OCI-LY7 (cell line): Measurements from ENCODE around the gene EFCAB11. TPM values are rescaled to one million over a fixed set of nuclear protein-coding genes. Genes with fewer than 3 reads are reported as not detected.

Experiments used
- BruUV-seq: library from RNA; stranded (reverse); fragments of 400-500 nt; replicated peaks from 2 replicates; lab custom pipeline; 2021; lab: Mats Ljungman, UMichigan
- CTCF ChIA-PET: fragments of 300-600 bp; sonication (Branson Sonifier 250); formaldehyde crosslinking; loops from one replicate; lab custom pipeline; 2022; ENCODE audit warnings: antibody characterized with exemption; ENCODE audit not compliant: unreplicated experiment; lab: Charles Lee
- POLR2A ChIA-PET: fragments of 300-600 bp; sonication (Branson Sonifier 250); formaldehyde crosslinking; loops from one replicate; lab custom pipeline; 2022; ENCODE audit warnings: antibody characterized with exemption; lab: Charles Lee
- DNase-seq: peaks from one replicate; pipeline ENCODE4 v3.0.0-alpha.2; 2015; ENCODE audit warnings: low spot score
- H2AFZ ChIP-seq: fragments of 200-600 bp; sonication (generic), shearing (Covaris generic); 2 replicates; pipeline ENCODE4 v1.6.1; 2014; ENCODE audit warnings: mild to moderate bottlenecking, antibody characterized with exemption, low read length, moderate library complexity
- H3K27ac ChIP-seq: fragments of 200-600 bp; sonication (generic); 2 replicates; pipeline ENCODE4 v1.5.1; 2014; ENCODE audit warnings: mixed run types, low read depth, mild to moderate bottlenecking, moderate library complexity, low read length, inconsistent platforms; ENCODE audit not compliant: poor library complexity, severe bottlenecking
- H3K36me3 ChIP-seq: fragments of 200-600 bp; sonication (generic); 2 replicates; pipeline ENCODE4 v1.6.1; 2014; ENCODE audit warnings: mild to moderate bottlenecking, antibody characterized with exemption, low read length, moderate library complexity, mixed read lengths; ENCODE audit not compliant: insufficient read depth
- H3K4me1 ChIP-seq: fragments of 200-600 bp; sonication (generic); 2 replicates; pipeline ENCODE4 v1.5.1; 2014; ENCODE audit warnings: mild to moderate bottlenecking, low read length; ENCODE audit not compliant: insufficient read depth, poor library complexity, severe bottlenecking
- H3K4me2 ChIP-seq: fragments of 200-600 bp; sonication (generic); 2 replicates; pipeline ENCODE4 v1.6.1; 2014; ENCODE audit warnings: mild to moderate bottlenecking, low read length
- H3K4me3 ChIP-seq: fragments of 200-600 bp; sonication (generic); 2 replicates; pipeline ENCODE4 v1.5.1; 2014; ENCODE audit warnings: mild to moderate bottlenecking, low read depth, low read length; ENCODE audit not compliant: poor library complexity, severe bottlenecking
- H3K79me2 ChIP-seq: fragments of 200-600 bp; sonication (generic); 2 replicates; pipeline ENCODE4 v1.6.1; 2016; ENCODE audit warnings: low read depth, mild to moderate bottlenecking, low read length, moderate library complexity, mixed read lengths; ENCODE audit not compliant: insufficient read depth
- H3K9me2 ChIP-seq: fragments of 200-600 bp; sonication (generic); 2 replicates; pipeline ENCODE4 v1.6.1; 2016; ENCODE audit warnings: mild to moderate bottlenecking, low read length, mixed read lengths; ENCODE audit not compliant: insufficient read depth
- H3K9me3 ChIP-seq: fragments of 200-600 bp; sonication (generic); 2 replicates; pipeline ENCODE4 v1.6.1; 2014; ENCODE audit warnings: mild to moderate bottlenecking, mixed run types, low read length, mixed read lengths
- H4K20me1 ChIP-seq: fragments of 200-600 bp; sonication (generic); 2 replicates; pipeline ENCODE4 v1.6.1; 2014; ENCODE audit warnings: mild to moderate bottlenecking, antibody characterized with exemption, low read length, moderate library complexity, mixed read lengths; ENCODE audit not compliant: insufficient read depth
- CTCF ChIP-seq: fragments of 200-600 bp; sonication (generic); conservative IDR thresholded peaks from 2 replicates; pipeline ENCODE4 v1.5.1; 2014; ENCODE audit warnings: mild to moderate bottlenecking, antibody characterized with exemption, low read length, moderate library complexity, mixed read lengths
- EZH2phosphoT487 ChIP-seq: fragments of 200-600 bp; sonication (generic); IDR thresholded peaks from 2 replicates; pipeline ENCODE4 v1.6.1; 2018; ENCODE audit warnings: low read depth, borderline replicate concordance, mild to moderate bottlenecking, mixed run types, antibody characterized with exemption, low read length, moderate library complexity, mixed read lengths
- intact Hi-C: fragments of 100-400 bp; cut with micrococcal nuclease; formaldehyde crosslinking; loops from one replicate; pipeline ENCODE4 v1.10.0; 2022; ENCODE audit not compliant: unreplicated experiment
- total RNA-seq, 2 experiments: library from RNA; depleted of rRNA in 1 of 2; stranded (reverse); fragments of >200 nt in 1 of 2; shearing (Covaris generic) in 1 of 2; gene quantifications; 2 replicates each; pipeline ENCODE4 v1.2.3, GENCODE V29; 2014 to 2022

EFCAB11 gene
- total RNA-seq, 2 experiments from 2014 or later: 9.3 to 29.5 TPM

DNA sequence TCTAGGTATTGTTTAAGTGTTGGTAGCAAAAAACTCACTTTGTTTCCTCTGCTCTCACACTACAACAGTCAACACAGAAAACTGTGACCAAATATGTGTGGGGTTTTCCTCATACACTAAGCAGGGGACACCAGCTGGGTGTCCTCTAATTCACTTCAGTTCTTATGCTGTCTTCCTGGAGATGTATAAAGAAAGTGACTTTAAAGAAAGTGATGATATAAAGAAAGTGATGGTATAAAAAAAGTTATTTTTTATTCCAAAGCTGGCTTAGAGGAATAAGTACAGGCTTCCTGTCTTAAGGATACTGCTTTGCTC is 32.6 kb upstream of the EFCAB11 start:
- no peak overlapping the region for H3K4me2 ChIP-seq
- no peaks in the 10 kb centered on the region for H3K4me1 ChIP-seq
- TF ChIP-seq CTCF: no peak
- TF ChIP-seq EZH2phosphoT487: no peak
- POLR2A ChIA-PET: interaction anchor here (0.7 to 2.2 kb wide), 2 partner anchors 31 to 614 kb away, joined by 3 to 5 read pairs; partner anchors contain the start of gene TDP1
- no peak overlapping the region for H2AFZ ChIP-seq
- intact Hi-C loops: no loop called here
- H4K20me1 ChIP-seq: no peaks in the 10 kb centered on the region
- no peak overlapping the region for H3K27ac ChIP-seq
- H3K79me2 ChIP-seq: no peaks in the 10 kb centered on the region
- H3K9me2 ChIP-seq: no peaks in the 10 kb centered on the region
- DNase-seq: no peak
- H3K9me3 ChIP-seq: no peaks in the 10 kb centered on the region
- H3K4me3 ChIP-seq: no peak overlapping the region
- no TSS peak for BruUV-seq
- CTCF ChIA-PET: no interaction called here
- peaks cover 95% of the 10 kb centered on the region for H3K36me3 ChIP-seq

DNA sequence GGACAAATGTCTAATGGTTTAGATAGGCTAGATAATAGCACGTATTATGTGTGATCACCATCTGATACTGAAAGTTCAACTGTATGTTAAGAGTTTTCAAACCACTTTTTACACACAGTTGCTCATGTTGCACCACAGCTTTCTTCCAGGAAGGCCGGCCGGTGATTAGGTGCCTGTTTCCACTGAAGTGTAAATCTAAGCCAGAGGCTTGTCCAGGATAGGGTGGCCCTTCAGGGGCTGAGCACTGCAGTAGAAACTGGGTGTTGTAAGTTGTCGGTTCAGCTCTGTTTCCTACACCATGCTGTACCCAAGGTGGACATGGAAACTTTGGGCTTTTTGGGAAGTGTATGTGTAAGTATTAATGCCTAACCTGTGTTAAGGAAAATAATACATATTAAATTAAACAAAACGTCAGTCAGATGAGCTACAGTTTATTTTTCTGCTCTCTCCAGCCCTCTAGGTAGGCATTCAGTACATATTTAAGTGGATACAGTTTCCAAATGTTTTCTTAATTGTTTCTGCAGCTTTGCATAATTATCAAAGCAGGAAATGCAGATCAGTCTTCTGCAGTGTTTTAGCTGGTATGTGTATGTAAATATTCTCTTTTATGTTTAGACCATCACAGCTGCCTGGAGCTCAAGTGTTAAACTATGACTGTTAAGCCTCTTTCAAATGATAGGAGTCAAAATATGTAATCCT is 32.1 kb upstream of the EFCAB11 start:
- Histone ChIP-seq H3K4me3 (no peak overlapping the region), H3K9me3 (no peaks in the 10 kb centered on the region), H2AFZ (no peak overlapping the region), H3K36me3 (peaks cover 95% of the 10 kb centered on the region), H3K4me2 (no peak overlapping the region), H3K79me2 (no peaks in the 10 kb centered on the region), H4K20me1 (no peaks in the 10 kb centered on the region), H3K27ac (no peak overlapping the region), H3K4me1 (no peaks in the 10 kb centered on the region), H3K9me2 (no peaks in the 10 kb centered on the region)
- intact Hi-C loops: no loop called here
- no peak for DNase-seq
- ChIA-PET CTCF (no interaction called here), POLR2A (interaction anchor here (0.7 to 2.2 kb wide), 2 partner anchors 31 to 614 kb away, joined by 3 to 5 read pairs; partner anchors contain the start of gene TDP1)
- TF ChIP-seq CTCF: no peak
- no TSS peak for BruUV-seq

GRCh38 chr14:89983375-89983774 is 28.8 kb upstream of the EFCAB11 start:
- no TSS peak for BruUV-seq
- no peaks in the 10 kb centered on the region for H3K79me2 ChIP-seq
- H3K4me3 ChIP-seq: no peak overlapping the region
- H3K36me3 ChIP-seq: peaks cover 95% of the 10 kb centered on the region
- no peaks in the 10 kb centered on the region for H3K4me1 ChIP-seq
- H3K9me3 ChIP-seq: no peaks in the 10 kb centered on the region
- TF ChIP-seq CTCF: no peak
- no peak for TF ChIP-seq EZH2phosphoT487
- no peak overlapping the region for H2AFZ ChIP-seq
- intact Hi-C loops: no loop called here
- POLR2A ChIA-PET: interaction anchor here (1.2 to 1.6 kb wide), 2 partner anchors 9 to 10 kb away, joined by 4 to 6 read pairs; no protein-coding TSS in a partner anchor
- no peak overlapping the region for H3K4me2 ChIP-seq
- DNase-seq: no peak
- no peak overlapping the region for H3K27ac ChIP-seq
- CTCF ChIA-PET: no interaction called here
- H4K20me1 ChIP-seq: no peaks in the 10 kb centered on the region
- H3K9me2 ChIP-seq: no peaks in the 10 kb centered on the region
